Stomach (tissue), 4 donors: Measurements from ENCODE around the gene AAMDC.

Source experiments
- CTCF ChIP-seq, 7 experiments: fragments of 450-650 bp in 4 of 7; fragments of 200-600 bp in 3 of 7; sonication (generic) in 3 of 7; IDR thresholded peaks; one replicate each; pipeline ENCODE4 v1.5.1; 2016 to 2019; ENCODE audit warnings: antibody characterized with exemption in 7 of 7, control low read depth in 2 of 7, mild to moderate bottlenecking in 1 of 7
- EP300 ChIP-seq: sonication (generic); formaldehyde crosslinking; IDR thresholded peaks from one replicate; pipeline ENCODE4 v1.6.1; 2017; ENCODE audit warnings: antibody characterized with exemption

- TF ChIP-seq CTCF (IDR thresholded peaks at IDR 0.05) (no peak), EP300 (no peak)
Observed at GRCh38 chr11:77909277-77909676, 88.3 kb downstream of the AAMDC start.
